PC-9 (cell line): ENCODE results near the gene CRYBB1. TPM values are rescaled to one million over a fixed set of nuclear protein-coding genes. Genes with fewer than 3 reads are reported as not detected.

Source experiments
- BruUV-seq: library from RNA; stranded (reverse); fragments of 400-500 nt; replicated peaks from 2 replicates; lab custom pipeline; 2021; lab: Mats Ljungman, UMichigan
- CTCF ChIA-PET: fragments of 300-600 bp; sonication (Branson Sonifier 250); formaldehyde crosslinking; loops from one replicate; lab custom pipeline; 2022; ENCODE audit warnings: antibody characterized with exemption; lab: Charles Lee
- POLR2A ChIA-PET: fragments of 300-600 bp; sonication (Branson Sonifier 250); formaldehyde crosslinking; loops from one replicate; lab custom pipeline; 2022; ENCODE audit warnings: antibody characterized with exemption; ENCODE audit not compliant: unreplicated experiment; lab: Charles Lee
- DNase-seq, 2 experiments: peaks; one replicate each; pipeline versions ENCODE4 v3.0.0 to v3.0.0-alpha.2; 2015 to 2022; ENCODE audit warnings: mixed read lengths in 1 of 2
- H2AFZ ChIP-seq: fragments of 200-600 bp; sonication (generic); 2 replicates; pipeline ENCODE4 v1.8.1; 2017; ENCODE audit warnings: antibody characterized with exemption
- H3F3A ChIP-seq: fragments of 200-600 bp; sonication (generic); 2 replicates; pipeline ENCODE4 v1.8.1; 2017; ENCODE audit warnings: antibody characterized with exemption, mild to moderate bottlenecking, low read depth; ENCODE audit not compliant: insufficient read depth
- H3K27ac ChIP-seq: fragments of 200-600 bp; sonication (generic); 2 replicates; pipeline ENCODE4 v1.6.1; 2016; ENCODE audit warnings: mixed run types
- H3K27me3 ChIP-seq: fragments of 200-600 bp; sonication (generic); 2 replicates; pipeline ENCODE4 v1.6.1; 2016; ENCODE audit warnings: low read depth, mixed run types; ENCODE audit not compliant: insufficient read depth
- H3K36me3 ChIP-seq: fragments of 200-600 bp; sonication (generic); 2 replicates; pipeline ENCODE4 v1.6.1; 2016; ENCODE audit warnings: low read depth, mixed run types
- H3K4me1 ChIP-seq: fragments of 200-600 bp; sonication (generic); replicated peaks from 2 replicates; pipeline ENCODE4 v1.6.1; 2016; ENCODE audit warnings: mixed run types; ENCODE audit not compliant: insufficient read depth
- H3K4me2 ChIP-seq: fragments of 200-600 bp; sonication (generic); 2 replicates; pipeline ENCODE4 v1.6.1; 2017; ENCODE audit warnings: mixed run types
- H3K4me3 ChIP-seq: fragments of 200-600 bp; sonication (generic); 2 replicates; pipeline ENCODE4 v1.6.1; 2016; ENCODE audit warnings: mixed run types
- H3K79me2 ChIP-seq: fragments of 200-600 bp; sonication (generic); 2 replicates; pipeline ENCODE4 v1.6.1; 2017; ENCODE audit warnings: low read depth, mixed run types
- H3K9me2 ChIP-seq: fragments of 200-600 bp; sonication (generic); 2 replicates; pipeline ENCODE4 v1.8.1; 2017; ENCODE audit warnings: mild to moderate bottlenecking; ENCODE audit not compliant: insufficient read depth
- H3K9me3 ChIP-seq: fragments of 200-600 bp; sonication (generic); 2 replicates; pipeline ENCODE4 v1.8.1; 2016; ENCODE audit warnings: low read depth; ENCODE audit not compliant: insufficient read depth
- H4K20me1 ChIP-seq: fragments of 200-600 bp; sonication (generic); 2 replicates; pipeline ENCODE4 v1.8.1; 2017; ENCODE audit not compliant: insufficient read depth
- EZH2 ChIP-seq: fragments of 200-600 bp; sonication (generic); IDR thresholded peaks from 2 replicates; pipeline ENCODE4 v1.8.0; 2017; ENCODE audit warnings: antibody characterized with exemption, low read depth
- intact Hi-C: fragments of 100-400 bp; cut with micrococcal nuclease; formaldehyde crosslinking; loops from one replicate; pipeline ENCODE4 v1.10.0; 2022; ENCODE audit not compliant: unreplicated experiment
- total RNA-seq: library from RNA; stranded (reverse); gene quantifications from 2 replicates; pipeline ENCODE4 v1.2.3, GENCODE V29; 2021
- TF ChIP-seq, protein P1 (sequence below): fragments of 200-600 bp; sonication (generic); conservative IDR thresholded peaks from 2 replicates; pipeline ENCODE4 v1.6.1; 2017; ENCODE audit warnings: mixed run types, antibody characterized with exemption, mild to moderate bottlenecking, moderate library complexity

CRYBB1 gene
- total RNA-seq, 1 experiment from 2014 or later: not detected

DNA sequence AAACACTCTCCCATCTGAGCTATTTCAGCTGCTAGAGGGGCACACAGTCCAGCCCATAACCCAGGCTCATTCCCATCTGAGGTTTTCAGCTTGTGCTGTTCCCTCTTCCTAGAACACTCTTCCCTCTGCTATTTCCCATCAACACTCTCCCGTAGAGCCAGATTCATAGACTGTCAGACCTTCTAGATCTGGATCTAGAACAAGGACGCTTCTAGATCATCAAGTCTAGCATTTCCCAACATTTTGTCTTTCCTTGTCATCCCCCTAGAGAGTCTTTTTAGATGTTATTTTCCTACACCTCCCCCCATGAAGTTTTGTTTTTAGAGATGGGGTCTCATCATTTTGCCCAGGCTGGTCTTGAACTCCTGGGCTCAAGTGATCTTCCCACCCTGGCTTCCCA lies 17.3 kb upstream of the CRYBB1 start:
- ChIA-PET POLR2A (no interaction called here), CTCF (no interaction called here)
- TF ChIP-seq EZH2: no peak
- TF ChIP-seq, protein P1, sequence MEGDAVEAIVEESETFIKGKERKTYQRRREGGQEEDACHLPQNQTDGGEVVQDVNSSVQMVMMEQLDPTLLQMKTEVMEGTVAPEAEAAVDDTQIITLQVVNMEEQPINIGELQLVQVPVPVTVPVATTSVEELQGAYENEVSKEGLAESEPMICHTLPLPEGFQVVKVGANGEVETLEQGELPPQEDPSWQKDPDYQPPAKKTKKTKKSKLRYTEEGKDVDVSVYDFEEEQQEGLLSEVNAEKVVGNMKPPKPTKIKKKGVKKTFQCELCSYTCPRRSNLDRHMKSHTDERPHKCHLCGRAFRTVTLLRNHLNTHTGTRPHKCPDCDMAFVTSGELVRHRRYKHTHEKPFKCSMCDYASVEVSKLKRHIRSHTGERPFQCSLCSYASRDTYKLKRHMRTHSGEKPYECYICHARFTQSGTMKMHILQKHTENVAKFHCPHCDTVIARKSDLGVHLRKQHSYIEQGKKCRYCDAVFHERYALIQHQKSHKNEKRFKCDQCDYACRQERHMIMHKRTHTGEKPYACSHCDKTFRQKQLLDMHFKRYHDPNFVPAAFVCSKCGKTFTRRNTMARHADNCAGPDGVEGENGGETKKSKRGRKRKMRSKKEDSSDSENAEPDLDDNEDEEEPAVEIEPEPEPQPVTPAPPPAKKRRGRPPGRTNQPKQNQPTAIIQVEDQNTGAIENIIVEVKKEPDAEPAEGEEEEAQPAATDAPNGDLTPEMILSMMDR: no peak
- H4K20me1 ChIP-seq: no peaks in the 10 kb centered on the region
- H2AFZ ChIP-seq: no peak overlapping the region
- 0 out of 2 replicates have a peak, but pooled peaks cover 4% of the 10 kb centered on the region for H3K9me2 ChIP-seq
- BruUV-seq: no TSS peak
- H3F3A ChIP-seq: no peaks in the 10 kb centered on the region
- no peak for DNase-seq
- peaks cover 57% of the 10 kb centered on the region for H3K27me3 ChIP-seq
- no peaks in the 10 kb centered on the region for H3K79me2 ChIP-seq
- H3K4me2 ChIP-seq: no peak overlapping the region
- H3K4me1 ChIP-seq: no peaks in the 10 kb centered on the region
- H3K4me3 ChIP-seq: no peak overlapping the region
- H3K9me3 ChIP-seq: no peaks in the 10 kb centered on the region
- H3K27ac ChIP-seq: no peak overlapping the region
- intact Hi-C loops: no loop called here
- H3K36me3 ChIP-seq: no peaks in the 10 kb centered on the region

DNA sequence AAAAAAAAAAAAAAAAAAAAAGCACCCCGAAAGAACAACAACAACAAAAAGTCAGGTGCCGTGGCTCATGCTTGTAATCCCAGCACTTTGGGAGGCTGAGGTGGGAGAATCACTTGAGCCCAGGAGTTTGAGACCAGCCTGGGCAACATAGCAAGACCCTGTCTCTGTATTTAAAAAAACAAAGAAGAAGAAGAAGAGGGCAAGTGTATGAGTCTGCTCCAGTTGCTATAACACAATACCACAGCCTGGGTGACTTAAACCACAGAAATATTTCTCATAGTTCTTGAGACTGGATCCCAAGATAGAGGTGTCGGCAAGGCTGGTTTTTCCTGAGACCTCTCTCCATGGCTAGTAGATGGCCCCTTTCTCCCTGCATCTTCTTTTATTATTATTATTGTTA lies 16.4 kb upstream of the CRYBB1 start:
- no peak overlapping the region for H3K4me2 ChIP-seq

DNA sequence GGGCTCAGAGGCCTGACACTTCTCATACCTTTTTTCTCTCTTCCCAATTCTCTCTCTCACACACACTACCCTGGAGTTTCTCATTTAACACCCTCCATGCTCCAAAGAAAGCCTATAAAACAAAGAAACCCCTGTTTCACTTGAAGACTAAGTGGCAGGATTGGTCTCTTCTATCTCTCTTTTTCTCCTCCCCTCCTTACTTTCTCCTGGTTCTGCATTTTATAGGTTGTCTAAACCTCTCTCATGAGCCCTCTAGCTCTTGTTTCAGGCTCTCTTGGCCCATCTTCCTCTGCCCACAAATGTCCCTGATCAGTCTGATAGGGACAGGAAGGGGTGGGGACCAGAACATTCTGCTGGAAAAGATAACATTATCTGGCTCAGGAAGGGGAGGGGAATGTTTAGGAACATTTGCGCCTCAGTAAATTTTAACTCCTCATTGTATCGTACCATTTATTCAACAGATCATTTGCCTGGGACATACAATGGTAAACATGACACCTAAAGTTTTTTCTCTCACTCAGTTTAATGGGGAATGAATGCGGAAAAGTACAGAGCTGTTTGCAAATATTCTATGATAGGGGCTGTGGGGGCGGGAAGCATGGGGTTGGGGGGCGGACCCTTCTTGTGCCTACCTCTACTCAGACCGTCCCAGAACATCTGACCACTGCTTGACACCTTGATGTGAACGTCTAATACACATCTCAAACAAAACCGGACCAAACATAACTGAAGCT lies 14.8 kb upstream of the CRYBB1 start:
- Histone ChIP-seq H3K4me1 (no peaks in the 10 kb centered on the region), H4K20me1 (no peaks in the 10 kb centered on the region), H3K4me2 (no peak overlapping the region), H3K4me3 (no peak overlapping the region), H3K9me3 (no peaks in the 10 kb centered on the region), H3K27me3 (peaks cover 34% of the 10 kb centered on the region; the same call in 1 of the 2 replicates), H3K9me2 (0 out of 2 replicates have a peak, but pooled peaks cover 4% of the 10 kb centered on the region), H3K27ac (no peak overlapping the region), H3K79me2 (no peaks in the 10 kb centered on the region), H2AFZ (no peak overlapping the region), H3F3A (no peaks in the 10 kb centered on the region), H3K36me3 (no peaks in the 10 kb centered on the region)
- TF ChIP-seq, protein P1: no peak
- no peak for TF ChIP-seq EZH2
- ChIA-PET CTCF (interaction anchor here (0.6 kb wide), 2 partner anchors 275 to 1386 kb away, joined by 3 to 4 read pairs; no protein-coding TSS in a partner anchor), POLR2A (interaction anchor here (0.7 kb wide), 1 partner anchor 245 kb away, joined by 10 read pairs; no protein-coding TSS in a partner anchor)
- no TSS peak for BruUV-seq
- no peak for DNase-seq
- intact Hi-C loops: no loop called here

More for the DNA sequence above, 16.4 kb upstream of the CRYBB1 start:
- 0 out of 2 replicates have a peak, but pooled peaks cover 4% of the 10 kb centered on the region for H3K9me2 ChIP-seq
- intact Hi-C loops: no loop called here
- TF ChIP-seq, protein P1: no peak
- no peak for TF ChIP-seq EZH2
- H3K4me1 ChIP-seq: no peaks in the 10 kb centered on the region
- POLR2A ChIA-PET: no interaction called here
- H3K27me3 ChIP-seq: peaks cover 49% of the 10 kb centered on the region
- H2AFZ ChIP-seq: no peak overlapping the region
- H3K36me3 ChIP-seq: no peaks in the 10 kb centered on the region
- no peaks in the 10 kb centered on the region for H3F3A ChIP-seq
- CTCF ChIA-PET: no interaction called here
- no peaks in the 10 kb centered on the region for H4K20me1 ChIP-seq
- DNase-seq: no peak
- H3K4me3 ChIP-seq: no peak overlapping the region
- H3K79me2 ChIP-seq: no peaks in the 10 kb centered on the region
- no peak overlapping the region for H3K27ac ChIP-seq
- BruUV-seq: no TSS peak
- H3K9me3 ChIP-seq: no peaks in the 10 kb centered on the region
